HepG2 (cell line): ENCODE data around the gene BPIFB6. TPM values are rescaled to one million over a fixed set of nuclear protein-coding genes. Genes with fewer than 3 reads are reported as not detected.
A peak's percentile ranks its signal among the peaks of the same experiment; 100 is the strongest.

ENCODE experiments used
- ARHGAP35 ChIP-seq: sonication (generic); formaldehyde crosslinking; IDR thresholded peaks from 2 replicates; pipeline ENCODE4 v1.9.0; 2022; ENCODE audit warnings: mild to moderate bottlenecking, inconsistent platforms, moderate library complexity, missing genetic modification reagents, borderline replicate concordance
- BCL6 ChIP-seq: IDR thresholded peaks from 2 replicates; pipeline ENCODE4 v1.6.1; 2016; ENCODE audit warnings: missing genetic modification reagents, missing compliant biosample characterization
- DDIT3 ChIP-seq: sonication (generic); formaldehyde crosslinking; IDR thresholded peaks from 2 replicates; pipeline ENCODE4 v1.4.0; 2020; ENCODE audit warnings: mild to moderate bottlenecking, missing genetic modification reagents
- ESRRA ChIP-seq: sonication (generic); formaldehyde crosslinking; IDR thresholded peaks from 2 replicates; pipeline ENCODE4 v1.5.1; 2020; ENCODE audit warnings: mild to moderate bottlenecking, low read depth, missing genetic modification reagents
- ETV5 ChIP-seq: IDR thresholded peaks from 2 replicates; pipeline ENCODE4 v1.6.1; 2018; ENCODE audit warnings: missing biosample characterization, missing genetic modification reagents, inconsistent platforms, borderline replicate concordance
- PAX8 ChIP-seq: sonication (generic); formaldehyde crosslinking; IDR thresholded peaks from 2 replicates; pipeline ENCODE4 v1.8.0; 2022; ENCODE audit warnings: mild to moderate bottlenecking, missing genetic modification reagents, borderline replicate concordance
- PLSCR1 ChIP-seq: sonication (generic); formaldehyde crosslinking; IDR thresholded peaks from 2 replicates; pipeline ENCODE4 v1.5.0; 2020; ENCODE audit warnings: missing genetic modification reagents, mild to moderate bottlenecking, borderline replicate concordance
- SKIL ChIP-seq: sonication (generic); formaldehyde crosslinking; IDR thresholded peaks from 2 replicates; pipeline ENCODE4 v1.8.0; 2022; ENCODE audit warnings: missing genetic modification reagents, mild to moderate bottlenecking, moderate library complexity, borderline replicate concordance
- ZBTB33 ChIP-seq: sonication (generic); formaldehyde crosslinking; IDR thresholded peaks from 2 replicates; pipeline ENCODE4 v1.4.0; 2020; ENCODE audit warnings: missing genetic modification reagents
- ZBTB42 ChIP-seq: sonication (generic); formaldehyde crosslinking; IDR thresholded peaks from 2 replicates; pipeline ENCODE4 v1.5.0; 2020; ENCODE audit warnings: mild to moderate bottlenecking, missing genetic modification reagents
- ZMYM4 ChIP-seq: sonication (generic); formaldehyde crosslinking; IDR thresholded peaks from 2 replicates; pipeline ENCODE4 v1.8.1; 2023; ENCODE audit warnings: mild to moderate bottlenecking, missing genetic modification reagents
- ZNF34 ChIP-seq: sonication (generic); formaldehyde crosslinking; IDR thresholded peaks from 2 replicates; pipeline ENCODE4 v1.4.0; 2020; ENCODE audit warnings: mild to moderate bottlenecking, missing genetic modification reagents, borderline replicate concordance
- ZNF549 ChIP-seq: sonication (generic); formaldehyde crosslinking; IDR thresholded peaks from 2 replicates; pipeline ENCODE4 v1.5.0; 2020; ENCODE audit warnings: missing genetic modification reagents
- ZNF691 ChIP-seq: sonication (generic); formaldehyde crosslinking; IDR thresholded peaks from 2 replicates; pipeline ENCODE4 v1.4.0; 2020; ENCODE audit warnings: missing genetic modification reagents, low read depth, mild to moderate bottlenecking, borderline replicate concordance
- ZNF747 ChIP-seq: sonication (generic); formaldehyde crosslinking; IDR thresholded peaks from 2 replicates; pipeline ENCODE4 v1.8.1; 2023; ENCODE audit warnings: missing genetic modification reagents, mild to moderate bottlenecking, borderline replicate concordance
- ZNF891 ChIP-seq: sonication (generic); formaldehyde crosslinking; IDR thresholded peaks from 2 replicates; pipeline ENCODE4 v1.5.0; 2020; ENCODE audit warnings: mild to moderate bottlenecking, missing genetic modification reagents
- ZSCAN31 ChIP-seq: sonication (generic); formaldehyde crosslinking; IDR thresholded peaks from 2 replicates; pipeline ENCODE4 v1.5.0; 2020; ENCODE audit warnings: low read depth, mild to moderate bottlenecking, missing genetic modification reagents
- polyA plus RNA-seq, 8 experiments: library from polyadenylated mRNA; depleted of rRNA in 3 of 8; stranded (reverse) in 7 of 8; unstranded in 1 of 8; fragments of >200 nt; fragmentation: Illumina TruSeq in 4 of 8; extraction: Trizol in 4 of 8; gene quantifications; 2 replicates each; pipeline versions ENCODE4 v1.2.1 to v1.2.3, GENCODE V29; 2011 to 2016; ENCODE audit warnings: low read depth in 4 of 8, missing spikeins in 1 of 8, mixed read lengths in 1 of 8; ENCODE audit not compliant: insufficient read depth in 1 of 8
- total RNA-seq, 5 experiments: library from RNA; depleted of rRNA; stranded (reverse); fragments of >200 nt; fragmentation: Illumina TruSeq; extraction: Trizol; gene quantifications; 2 replicates each; pipeline ENCODE4 v1.2.3, GENCODE V29; 2016; ENCODE audit warnings: low read depth in 1 of 5

The BPIFB6 gene
- total and polyA plus RNA-seq, 2 of the 13 experiments (the other 11 are each of a cell fraction or from before 2014, with no cell fraction given), result 0.13 to 1.7 TPM

- TF ChIP-seq ZNF691 (CRISPR knock-in tag) (peak; percentile 95), PLSCR1 (CRISPR knock-in tag) (no peak), ZNF34 (0 out of 2 replicates have a peak, but pooled peaks have one; percentile 19), ARHGAP35 (CRISPR knock-in tag) (peak; percentile 44; the same call in 1 of the 2 replicates), ZNF747 (CRISPR knock-in tag) (peak; percentile 98), PAX8 (CRISPR knock-in tag) (peak; percentile 58; the same call in 1 of the 2 replicates), ZNF891 (CRISPR knock-in tag) (peak; percentile 66; the same call in 1 of the 2 replicates), ETV5 (CRISPR knock-in tag) (peak; percentile 99), ZBTB42 (CRISPR knock-in tag) (no peak), ZNF549 (CRISPR knock-in tag) (no peak), DDIT3 (CRISPR knock-in tag) (0 out of 2 replicates have a peak, but pooled peaks have one; percentile 72), ZBTB33 (CRISPR knock-in tag) (peak; percentile 79), SKIL (CRISPR knock-in tag) (peak; percentile 100), ZSCAN31 (CRISPR knock-in tag) (peak; percentile 92; the same call in 1 of the 2 replicates), BCL6 (CRISPR knock-in tag) (peak; percentile 92), ZMYM4 (CRISPR knock-in tag) (peak; percentile 91), ESRRA (CRISPR knock-in tag) (0 out of 2 replicates have a peak, but pooled peaks have one; percentile 73)
Observed at GRCh38 chr20:33005908-33006775, 25.3 kb upstream of the BPIFB6 start (continued).
